Eye (tissue), 1 donor: ENCODE results near the gene ZNF568.

Source experiments
- DNase-seq: peaks from one replicate; pipeline ENCODE4 v3.0.0-alpha.2; 2015

The ZNF568 gene

GRCh38 chr19:36999313-36999712 is 83.2 kb downstream of the ZNF568 start:
- DNase-seq = no peak

DNA sequence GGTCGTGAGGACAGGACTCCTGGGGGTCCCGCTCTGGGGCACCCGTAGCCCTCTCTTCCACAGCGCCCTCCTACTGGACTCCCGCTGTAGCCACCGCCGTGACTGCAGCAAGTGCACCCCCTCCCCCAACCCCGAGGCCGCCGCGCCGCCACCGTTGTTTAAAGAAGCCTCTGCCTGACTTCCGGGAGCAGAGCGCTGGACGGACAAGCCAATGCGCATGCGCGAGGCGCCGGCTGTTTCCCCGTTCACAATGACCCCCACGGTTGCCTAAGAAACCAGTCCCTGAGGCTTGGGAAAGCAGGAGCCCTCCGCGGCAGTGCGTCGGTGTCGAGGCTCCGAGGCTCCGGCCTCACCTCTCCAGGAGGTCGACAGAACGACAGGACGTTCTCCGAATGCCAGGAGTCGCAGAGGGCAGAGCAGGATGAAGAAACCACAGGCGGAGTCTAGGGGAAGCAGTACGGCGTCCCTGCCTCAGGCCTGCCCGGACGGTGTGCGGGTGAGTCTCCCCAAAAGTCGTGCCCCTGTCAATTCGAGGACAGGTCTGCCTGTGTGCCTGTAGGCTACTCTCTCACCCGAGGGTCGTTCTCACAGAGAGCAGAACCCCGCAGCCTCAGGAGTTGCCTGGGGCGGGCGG is 91.6 kb downstream of the ZNF568 start:
- DNase-seq = peak; percentile 82

DNA sequence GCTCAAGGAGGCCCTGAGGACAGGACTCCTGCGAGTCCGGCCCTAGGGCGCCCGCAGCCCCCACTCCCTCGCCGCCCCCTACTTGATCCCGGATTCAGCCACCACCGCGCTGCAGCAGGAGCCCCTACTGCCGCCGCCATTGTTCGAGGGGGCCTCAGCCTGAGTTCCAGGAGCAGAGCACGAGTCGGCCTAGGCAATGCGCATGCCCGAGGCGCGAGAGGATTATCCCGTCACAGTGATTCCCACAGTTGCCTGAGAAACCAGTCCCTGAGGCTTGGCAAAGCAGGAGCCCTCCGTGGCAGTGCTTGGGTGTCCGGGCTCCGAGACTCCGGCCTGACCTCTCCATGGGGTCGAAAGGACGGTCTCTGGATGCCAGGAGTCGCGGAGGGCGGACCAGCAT is 93.7 kb downstream of the ZNF568 start:
- no peak for DNase-seq

DNA sequence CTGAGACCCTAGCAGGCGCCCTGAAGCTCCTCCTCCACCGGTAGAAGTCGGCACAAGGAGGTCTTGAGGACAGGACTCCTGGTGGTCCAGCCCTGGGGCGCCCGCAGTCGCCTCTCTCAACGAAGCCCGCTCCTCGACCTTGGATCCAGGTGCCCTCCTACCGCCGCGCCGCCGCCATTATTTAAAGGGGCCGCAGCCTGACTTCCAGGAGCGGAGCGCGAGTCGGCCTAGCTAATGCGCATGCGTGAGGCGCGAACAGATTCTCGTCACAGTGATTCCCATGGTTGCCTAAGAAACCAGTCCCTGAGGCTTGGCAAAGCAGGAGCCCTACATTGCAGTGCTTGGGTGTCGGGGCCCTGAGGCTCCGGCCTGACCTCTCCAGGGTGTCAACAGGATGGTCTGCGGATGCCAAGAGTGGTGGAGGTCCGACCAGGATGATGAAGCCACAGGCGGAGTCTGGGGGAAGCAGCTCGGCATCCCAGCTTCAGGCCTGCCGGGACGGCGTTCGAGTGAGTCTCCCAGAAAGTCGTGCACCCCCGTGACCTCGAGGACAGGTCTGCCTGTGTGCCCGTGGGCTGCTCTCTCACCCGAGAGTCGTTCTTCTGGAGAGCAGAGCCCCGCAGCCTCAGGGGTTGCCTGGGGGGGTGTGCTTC is 96.1 kb downstream of the ZNF568 start:
- DNase-seq = no peak

GRCh38 chr19:37014456-37014855 is 98.3 kb downstream of the ZNF568 start:
- DNase-seq = no peak

GRCh38 chr19:37045140-37045539 is 129.0 kb downstream of the ZNF568 start:
- DNase-seq = no peak
